Endothelial cell of umbilical vein (primary cell): ENCODE data around the gene CHCHD3. TPM values are rescaled to one million over a fixed set of nuclear protein-coding genes. Genes with fewer than 3 reads are reported as not detected.

Source experiments
- BruUV-seq: library from RNA; stranded (reverse); fragments of 400-500 nt; replicated peaks from 2 replicates; lab custom pipeline; 2021; lab: Mats Ljungman, UMichigan
- CTCF ChIA-PET: fragments of 300-600, 350-600 bp; sonication (Branson Sonifier 250); formaldehyde crosslinking; loops from one replicate; lab custom pipeline; 2021; ENCODE audit warnings: antibody characterized with exemption, inconsistent platforms; lab: Charles Lee
- POLR2A ChIA-PET: fragments of 300-600, 350-600 bp; sonication (Branson Sonifier 250); formaldehyde crosslinking; loops from one replicate; lab custom pipeline; 2021; ENCODE audit warnings: antibody characterized with exemption, inconsistent platforms; lab: Charles Lee
- DNase-seq: peaks from one replicate; pipeline ENCODE4 v3.0.0-alpha.2; 2011; ENCODE audit warnings: low read depth, low spot score
- FAIRE-seq: peaks from 2 replicates; lab custom pipeline; 2011; peaks lifted over from hg19 to GRCh38; lab: Jason Lieb, UNC
- H2AFZ ChIP-seq: 2 replicates; pipeline ENCODE4 v1.6.0; 2012; ENCODE audit warnings: low read depth, low read length, control low read depth, inconsistent platforms
- H3K27ac ChIP-seq: 2 replicates; pipeline ENCODE4 v1.5.1; 2011; ENCODE audit warnings: low read depth, mild to moderate bottlenecking, control low read depth, low read length, moderate library complexity; ENCODE audit not compliant: insufficient read depth
- H3K27me3 ChIP-seq, 2 experiments: 2 replicates each; pipeline versions ENCODE4 v1.6.0 to v1.6.1; 2011; ENCODE audit warnings: low read length in 2 of 2, mixed read lengths in 1 of 2; ENCODE audit not compliant: control insufficient read depth in 2 of 2, insufficient read depth in 2 of 2
- H3K36me3 ChIP-seq, 2 experiments: 2 replicates in 1 of 2; 3 replicates in 1 of 2; pipeline ENCODE4 v1.5.1; 2011; ENCODE audit warnings: low read length in 2 of 2, mild to moderate bottlenecking in 1 of 2, moderate library complexity in 1 of 2; ENCODE audit not compliant: control insufficient read depth in 2 of 2, insufficient read depth in 2 of 2; ENCODE audit errors: extremely low read depth in 1 of 2
- H3K4me1 ChIP-seq: 3 replicates; pipeline ENCODE4 v1.5.1; 2011; ENCODE audit warnings: mild to moderate bottlenecking, low read length; ENCODE audit not compliant: control insufficient read depth, insufficient read depth; ENCODE audit errors: extremely low read depth
- H3K4me2 ChIP-seq: 2 replicates; pipeline ENCODE4 v1.6.1; 2011; ENCODE audit warnings: low read length, control low read depth, mixed read lengths; ENCODE audit not compliant: insufficient read depth
- H3K4me3 ChIP-seq, 3 experiments: fragments of 200-600 bp in 1 of 3; sonication (generic), shearing (Covaris generic) in 1 of 3; replicated peaks in 1 of 3; 2 replicates each; pipeline ENCODE4 v1.5.1; 2011 to 2016; ENCODE audit warnings: control low read depth in 3 of 3, low read length in 3 of 3, mild to moderate bottlenecking in 2 of 3, inconsistent platforms in 1 of 3, low read depth in 1 of 3, moderate library complexity in 1 of 3; ENCODE audit not compliant: insufficient read depth in 1 of 3
- H3K79me2 ChIP-seq: 2 replicates; pipeline ENCODE4 v1.6.0; 2012; ENCODE audit warnings: low read length, inconsistent platforms; ENCODE audit not compliant: control insufficient read depth, insufficient read depth
- H3K9ac ChIP-seq: replicated peaks from 2 replicates; pipeline ENCODE3; 2011; ENCODE audit warnings: low read length, control low read depth; ENCODE audit not compliant: insufficient read depth; ENCODE audit errors: extremely low read depth
- H3K9me1 ChIP-seq: replicated peaks from 3 replicates; pipeline ENCODE4 v1.6.0; 2011; ENCODE audit warnings: mild to moderate bottlenecking, low read length; ENCODE audit not compliant: control insufficient read depth, insufficient read depth; ENCODE audit errors: extremely low read depth
- H3K9me3 ChIP-seq: replicated peaks from 2 replicates; pipeline ENCODE4 v1.5.1; 2012; ENCODE audit warnings: low read length, inconsistent platforms; ENCODE audit not compliant: control insufficient read depth, insufficient read depth
- H4K20me1 ChIP-seq: replicated peaks from 2 replicates; pipeline ENCODE3; 2011; ENCODE audit warnings: mild to moderate bottlenecking, low read length; ENCODE audit not compliant: control insufficient read depth, insufficient read depth; ENCODE audit errors: extremely low read depth
- FOS ChIP-seq: IDR thresholded peaks from 2 replicates; pipeline ENCODE4 v1.6.1; 2011; ENCODE audit warnings: mild to moderate bottlenecking, low read length, moderate library complexity, borderline replicate concordance; ENCODE audit not compliant: insufficient read depth
- GATA2 ChIP-seq: IDR thresholded peaks from 2 replicates; pipeline ENCODE4 v1.7.0; 2011; ENCODE audit warnings: low read depth, mild to moderate bottlenecking, moderate library complexity, mixed read lengths, low read length; ENCODE audit not compliant: insufficient read length, insufficient read depth
- JUN ChIP-seq: IDR thresholded peaks from 2 replicates; pipeline ENCODE4 v1.6.1; 2011; ENCODE audit warnings: borderline replicate concordance, low read depth; ENCODE audit not compliant: insufficient read length, insufficient read depth
- MYC ChIP-seq: IDR thresholded peaks from one replicate; pipeline ENCODE4 v1.6.1; 2011; ENCODE audit warnings: mild to moderate bottlenecking, low read depth, low read length
- POLR2A ChIP-seq: IDR thresholded peaks from 2 replicates; pipeline ENCODE4 v1.6.1; 2012; ENCODE audit warnings: low read depth, mild to moderate bottlenecking, control low read depth, low read length
- dilution Hi-C: fragments of 300-500 bp; cut with MboI; formaldehyde crosslinking; loops from one replicate; pipeline ENCODE4 v1.15.0; 2019; ENCODE audit warnings: low sequenced_read_pairs; ENCODE audit not compliant: extremely low pct_ligation_motif_present
- intact Hi-C: fragments of 100-400 bp; cut with micrococcal nuclease; formaldehyde crosslinking; loops from one replicate; pipeline ENCODE4 v1.10.0; 2022
- polyA plus RNA-seq, 4 experiments: library from polyadenylated mRNA; depleted of rRNA in 3 of 4; stranded (reverse) in 3 of 4; unstranded in 1 of 4; fragments of >200 nt; gene quantifications; 2 replicates each; pipeline versions ENCODE4 v1.2.1 to v1.2.3, GENCODE V29; 2011 to 2012; ENCODE audit warnings: missing spikeins in 1 of 4
- total RNA-seq: library from RNA; stranded (reverse); gene quantifications from 2 replicates; pipeline ENCODE4 v1.2.3, GENCODE V29; 2021

Gene CHCHD3
- total and polyA plus RNA-seq, 2 donors (not counting 3 experiments of a cell fraction or from before 2014, with no cell fraction given): 22.0 to 63.7 TPM

DNA sequence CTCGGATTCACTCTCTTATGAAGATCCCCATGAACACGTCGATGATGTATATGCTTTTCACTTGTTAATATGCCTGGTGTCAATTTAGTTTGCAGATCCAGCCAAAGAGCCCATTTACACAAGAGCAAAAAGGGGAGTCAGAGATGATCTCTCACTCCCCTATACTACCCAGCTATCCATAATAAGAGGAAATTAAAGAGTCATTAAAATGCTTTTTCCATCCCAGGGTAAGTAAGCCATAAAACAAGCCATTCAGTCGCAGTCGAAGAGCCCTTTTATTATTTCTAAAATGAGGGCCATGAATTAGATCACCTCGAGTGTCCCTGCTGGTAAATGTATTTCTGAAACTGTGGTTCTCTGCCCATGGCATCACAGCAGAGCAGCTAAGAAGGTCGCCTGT lies 41.2 kb downstream of the CHCHD3 start:
- Histone ChIP-seq H3K36me3 (no peaks in the 10 kb centered on the region), H3K9me3 (no peaks in the 10 kb centered on the region), H2AFZ (no peak overlapping the region), H3K4me3 (no peak overlapping the region), H3K27me3 (no peaks in the 10 kb centered on the region), H3K4me1 (no peaks in the 10 kb centered on the region), H3K27ac (no peak overlapping the region), H3K4me2 (no peak overlapping the region), H3K9ac (no peak overlapping the region), H3K79me2 (peaks cover 21% of the 10 kb centered on the region), H3K9me1 (no peaks in the 10 kb centered on the region), H4K20me1 (no peaks in the 10 kb centered on the region)
- FAIRE-seq: no peak
- intact Hi-C loops (no loop called here), dilution Hi-C loops (no loop called here)
- BruUV-seq: no TSS peak
- ChIA-PET CTCF (interaction anchor here (1.6 kb wide), 1 partner anchor 393 kb away, joined by 3 read pairs; no protein-coding TSS in a partner anchor), POLR2A (no interaction called here)
- no peak for DNase-seq
- TF ChIP-seq JUN (no peak), POLR2A (no peak), GATA2 (no peak), FOS (no peak)

GRCh38 chr7:133040178-133040577 lies 41.7 kb downstream of the CHCHD3 start:
- no peaks in the 10 kb centered on the region for H3K27me3 ChIP-seq
- no peaks in the 10 kb centered on the region for H3K36me3 ChIP-seq
- no peak overlapping the region for H3K4me2 ChIP-seq
- H3K9me3 ChIP-seq: no peaks in the 10 kb centered on the region
- peaks cover 19% of the 10 kb centered on the region for H3K79me2 ChIP-seq
- FAIRE-seq (no peak), DNase-seq (no peak)
- no peak overlapping the region for H3K9ac ChIP-seq
- CTCF ChIA-PET: interaction anchor here (1.6 kb wide), 1 partner anchor 394 kb away, joined by 3 read pairs; no protein-coding TSS in a partner anchor
- no peak overlapping the region for H2AFZ ChIP-seq
- H4K20me1 ChIP-seq: no peaks in the 10 kb centered on the region
- BruUV-seq: no TSS peak
- no peaks in the 10 kb centered on the region for H3K4me1 ChIP-seq
- H3K27ac ChIP-seq: no peak overlapping the region
- intact Hi-C loops (no loop called here), dilution Hi-C loops (no loop called here)
- H3K9me1 ChIP-seq: no peaks in the 10 kb centered on the region
- no peak overlapping the region for H3K4me3 ChIP-seq
- POLR2A ChIA-PET: no interaction called here
- TF ChIP-seq JUN (no peak), MYC (no peak), GATA2 (no peak)
